GM12891 (cell line): ENCODE measurements around the gene HSPA5.

ENCODE experiments used
- DNase-seq: peaks from one replicate; pipeline ENCODE4 v3.0.0; 2011; ENCODE audit warnings: low spot score; ENCODE audit not compliant: insufficient read length
- FAIRE-seq: peaks from 2 replicates; lab custom pipeline; 2011; peaks lifted over from hg19 to GRCh38; lab: Jason Lieb, UNC
- PAX5 ChIP-seq: IDR thresholded peaks from 2 replicates; pipeline ENCODE4 v1.6.1; 2011; ENCODE audit warnings: low read length, moderate library complexity, mild to moderate bottlenecking; ENCODE audit not compliant: insufficient read depth, severe bottlenecking
- POLR2A ChIP-seq: IDR thresholded peaks from 2 replicates; pipeline ENCODE4 v1.6.1; 2011; ENCODE audit warnings: low read depth, low read length, control low read depth
- POLR2AphosphoS5 ChIP-seq: IDR thresholded peaks from 2 replicates; pipeline ENCODE4 v1.6.1; 2011; ENCODE audit warnings: low read depth, low read length, control low read depth
- POU2F2 ChIP-seq: IDR thresholded peaks from 2 replicates; pipeline ENCODE4 v1.6.1; 2011; ENCODE audit warnings: low read depth, mild to moderate bottlenecking, control low read depth, low read length, moderate library complexity
- SPI1 ChIP-seq: IDR thresholded peaks from 2 replicates; pipeline ENCODE4 v1.6.1; 2011; ENCODE audit warnings: low read depth, low read length, control low read depth
- TAF1 ChIP-seq: IDR thresholded peaks from 2 replicates; pipeline ENCODE4 v1.6.1; 2011; ENCODE audit warnings: low read depth, low read length, control low read depth

HSPA5 gene

DNA sequence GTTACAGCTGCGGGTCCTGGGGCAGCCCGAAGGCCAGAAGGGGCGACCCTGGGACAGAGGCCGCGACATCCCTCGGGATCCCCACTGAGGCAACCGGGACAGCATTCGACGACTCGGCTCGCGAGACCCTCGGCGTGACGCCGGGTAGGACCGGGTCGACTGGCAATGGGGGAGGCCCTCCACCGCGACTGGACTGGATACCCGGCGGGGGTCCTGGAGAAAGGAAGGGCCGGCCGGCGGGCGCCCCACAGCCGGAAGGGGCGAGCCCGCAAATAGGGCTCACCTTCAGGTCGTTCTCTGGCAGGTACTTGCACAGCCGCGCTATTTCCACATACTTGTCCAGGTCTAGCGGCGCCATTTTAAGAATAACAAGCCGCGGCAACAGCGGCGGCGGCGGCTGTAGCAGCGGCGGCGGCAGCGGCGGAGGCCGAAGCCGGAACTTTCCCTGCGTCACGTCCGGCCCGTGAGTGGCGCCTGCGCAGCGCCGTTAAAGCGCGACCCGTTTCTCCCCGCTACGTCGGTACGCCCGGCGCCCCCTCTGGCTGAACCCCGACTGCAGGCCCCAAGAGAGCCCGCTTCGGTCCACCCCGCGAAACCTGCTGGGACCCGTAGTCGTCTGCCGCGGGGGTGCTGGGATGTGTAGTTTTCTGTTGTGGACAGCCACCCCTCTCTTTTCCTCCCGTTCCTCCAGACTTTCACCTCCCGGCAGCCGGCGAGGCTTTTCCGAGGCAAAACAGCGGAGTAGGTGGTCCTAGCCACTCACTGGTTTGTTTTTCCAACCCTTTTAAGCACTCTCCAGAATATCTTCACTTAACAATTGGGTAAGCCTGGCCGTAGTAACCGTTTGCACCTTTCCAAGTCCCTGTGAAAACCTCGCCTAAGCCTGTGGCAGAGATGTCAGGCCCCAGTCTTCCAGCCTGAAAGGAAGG is 51.5 kb downstream of the HSPA5 start, which contains the start of gene PPP6C:
Gene PPP6C (minus strand): TSS at position 443 of the 929 bp plus-strand sequence. CDS start 85 bp downstream, at position 358.
- FAIRE-seq (peak; percentile 92), DNase-seq (peak; percentile 96)
- TF ChIP-seq POLR2AphosphoS5 = peak; percentile 67
- TF ChIP-seq PAX5 = no peak
- TF ChIP-seq TAF1 = peak; percentile 77
- TF ChIP-seq POLR2A = peak; percentile 54; the same call in 1 of the 2 replicates
- TF ChIP-seq POU2F2 = no peak
- no peak for TF ChIP-seq SPI1

DNA sequence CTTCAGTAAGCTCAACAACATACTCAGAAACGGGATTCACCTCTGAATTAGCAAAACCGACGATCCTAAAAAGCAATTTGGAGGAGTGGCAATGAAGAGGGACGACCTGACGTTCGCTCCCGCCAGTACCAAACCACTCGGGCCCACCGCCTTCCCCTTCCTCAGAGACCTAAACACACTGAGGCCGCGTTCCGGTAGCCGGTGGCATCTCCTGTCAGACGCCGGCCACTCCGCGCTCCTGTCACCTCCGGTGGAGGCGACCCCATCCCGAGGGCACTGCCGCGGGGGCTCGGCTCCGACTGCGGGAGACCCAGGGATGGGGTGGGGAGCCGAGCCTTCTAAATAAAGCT is 52.2 kb downstream of the HSPA5 start:
- TF ChIP-seq POU2F2 (no peak), SPI1 (no peak), POLR2A (no peak), TAF1 (no peak), POLR2AphosphoS5 (no peak), PAX5 (no peak)
- no peak for FAIRE-seq
- DNase-seq = no peak
